GM19438 (cell line): Measurements from ENCODE around the gene ACAN.

Experiments used
- ATAC-seq: cut with Tn5 transposase; IDR thresholded peaks from one replicate; pipeline ENCODE4 v1.9.1; 2021; ENCODE audit warnings: low read depth; ENCODE audit not compliant: unreplicated experiment

ACAN gene

GRCh38 chr15:88915354-88915753 is 112.1 kb downstream of the ACAN start:
- no peak for ATAC-seq

GRCh38 chr15:88917760-88918159 is 114.5 kb downstream of the ACAN start:
- no peak for ATAC-seq

DNA sequence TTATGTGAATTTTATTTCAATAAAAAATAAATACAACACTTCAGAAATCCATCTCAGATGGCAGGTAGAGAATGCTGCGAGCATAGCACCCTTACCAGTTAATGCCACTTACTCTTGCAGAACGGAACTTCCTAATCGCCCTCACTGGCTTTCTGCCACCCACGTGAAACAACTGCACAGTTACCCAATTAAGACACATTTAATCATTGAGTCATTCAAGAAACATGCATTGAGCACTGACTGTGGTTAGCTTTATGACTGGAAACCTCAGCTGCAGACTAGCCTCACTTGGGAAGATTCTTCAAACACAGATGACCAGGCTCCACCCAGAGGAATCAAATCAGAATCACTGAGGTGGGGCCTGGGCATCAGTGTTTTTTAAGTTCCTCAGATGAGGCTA is 115.5 kb downstream of the ACAN start:
- ATAC-seq: no peak

GRCh38 chr15:88920186-88920891 is 117.1 kb downstream of the ACAN start:
- no peak for ATAC-seq

GRCh38 chr15:88920892-88921435 is 117.7 kb downstream of the ACAN start:
- ATAC-seq: peak; percentile 52
